ENCODE results near the gene APH1A. TPM values are rescaled to one million over a fixed set of nuclear protein-coding genes. Genes with fewer than 3 reads are reported as not detected.
"Not testable (repeated sequence)": the region's sequence is repeated elsewhere in the genome, so short reads cannot be mapped to it uniquely, and the experiment has no call there.

Gene APH1A
- total RNA-seq, 2 donors from 2014 or later = 126 to 131 TPM

GRCh38 chr1:150249936-150250335, 18.9 kb downstream of the APH1A start:
- no peaks in the 10 kb centered on the region for H3K9me3 Mint-ChIP-seq
- no peak overlapping the region for H3K4me3 Mint-ChIP-seq
- Histone ChIP-seq H3K4me1 (ENCODE audit: control insufficient read depth, insufficient read depth, low read length) (no peaks in the 10 kb centered on the region), H3K9me3 (ENCODE audit: control insufficient read depth, low read length) (no peaks in the 10 kb centered on the region), H3K9ac (ENCODE audit: extremely low read depth, low read length, poor library complexity, severe bottlenecking) (no peak overlapping the region), H3K27ac (ENCODE audit: low read depth, low read length) (no peak overlapping the region), H3K36me3 (ENCODE audit: control insufficient read depth, insufficient read depth, low read length) (no peaks in the 10 kb centered on the region), H3K4me3 (ENCODE audit: low read length) (no peak overlapping the region), H3K27me3 (ENCODE audit: control insufficient read depth, insufficient read depth, low read length, poor library complexity, severe bottlenecking) (no peaks in the 10 kb centered on the region)
- H3K27ac Mint-ChIP-seq = no peak overlapping the region
- no peaks in the 10 kb centered on the region for H3K27me3 Mint-ChIP-seq (ENCODE audit: insufficient read depth)
- peaks cover 2% of the 10 kb centered on the region for H3K4me1 Mint-ChIP-seq
- TF ChIP-seq CTCF (conservative IDR thresholded peaks at IDR 0.05) = no peak
- 96% methylated on average over 2 of the region's 2 CpGs; no CpG with 5 or more reads in 1 of the 2 experiments for WGBS, 2 experiments (ENCODE audit: insufficient coverage in 1 of 2, insufficient read length in 1 of 2)
- no peak for DNase-seq
- no peaks in the 10 kb centered on the region for H3K36me3 Mint-ChIP-seq (ENCODE audit: low read depth)

- Histone ChIP-seq H3K27me3 (ENCODE audit: control insufficient read depth, insufficient read depth, low read length, poor library complexity, severe bottlenecking) (no peaks in the 10 kb centered on the region), H3K27ac (ENCODE audit: low read depth, low read length) (no peak overlapping the region), H3K9ac (ENCODE audit: extremely low read depth, low read length, poor library complexity, severe bottlenecking) (no peak overlapping the region), H3K9me3 (ENCODE audit: control insufficient read depth, low read length) (no peaks in the 10 kb centered on the region), H3K4me3 (ENCODE audit: low read length) (no peak overlapping the region), H3K4me1 (ENCODE audit: control insufficient read depth, insufficient read depth, low read length) (no peaks in the 10 kb centered on the region), H3K36me3 (ENCODE audit: control insufficient read depth, insufficient read depth, low read length) (no peaks in the 10 kb centered on the region)
- Mint-ChIP-seq H3K36me3 (ENCODE audit: low read depth) (no peaks in the 10 kb centered on the region), H3K4me1 (no peaks in the 10 kb centered on the region), H3K9me3 (no peaks in the 10 kb centered on the region), H3K27ac (no peak overlapping the region), H3K27me3 (ENCODE audit: insufficient read depth) (peaks cover 4% of the 10 kb centered on the region), H3K4me3 (no peak overlapping the region)
- WGBS, 2 experiments (ENCODE audit: insufficient coverage in 1 of 2, insufficient read length in 1 of 2) = 95 to 100% methylated on average over 2 to 3 of the region's 3 CpGs
- peak; percentile 17 for DNase-seq
- no peak for TF ChIP-seq CTCF (conservative IDR thresholded peaks at IDR 0.05)
These were observed 25.8 kb downstream of the APH1A start for GRCh38 chr1:150243003-150243402.

GRCh38 chr1:150237746-150238145, 31.1 kb downstream of the APH1A start:
- no peak overlapping the region for H3K27ac Mint-ChIP-seq
- Histone ChIP-seq H3K27me3 (ENCODE audit: control insufficient read depth, insufficient read depth, low read length, poor library complexity, severe bottlenecking) (no peaks in the 10 kb centered on the region), H3K9ac (ENCODE audit: extremely low read depth, low read length, poor library complexity, severe bottlenecking) (no peak overlapping the region), H3K36me3 (ENCODE audit: control insufficient read depth, insufficient read depth, low read length) (no peaks in the 10 kb centered on the region), H3K4me3 (ENCODE audit: low read length) (no peak overlapping the region), H3K4me1 (ENCODE audit: control insufficient read depth, insufficient read depth, low read length) (no peaks in the 10 kb centered on the region), H3K27ac (ENCODE audit: low read depth, low read length) (no peak overlapping the region), H3K9me3 (ENCODE audit: control insufficient read depth, low read length) (no peaks in the 10 kb centered on the region)
- peaks cover 15% of the 10 kb centered on the region for H3K4me1 Mint-ChIP-seq
- 93 to 94% methylated on average over 16 to 20 of the region's 21 CpGs for WGBS, 2 experiments (ENCODE audit: insufficient coverage in 1 of 2, insufficient read length in 1 of 2)
- H3K27me3 Mint-ChIP-seq (ENCODE audit: insufficient read depth) = peaks cover 4% of the 10 kb centered on the region
- no peaks in the 10 kb centered on the region for H3K9me3 Mint-ChIP-seq
- TF ChIP-seq CTCF (conservative IDR thresholded peaks at IDR 0.05) = no peak
- peak; percentile 38 for DNase-seq
- no peaks in the 10 kb centered on the region for H3K36me3 Mint-ChIP-seq (ENCODE audit: low read depth)
- H3K4me3 Mint-ChIP-seq = no peak overlapping the region

- WGBS, 2 experiments (ENCODE audit: insufficient coverage in 1 of 2, insufficient read length in 1 of 2) = 94 to 97% methylated on average over 13 of the region's 13 CpGs
- H3K36me3 ChIP-seq (ENCODE audit: control insufficient read depth, insufficient read depth, low read length); H3K27ac Mint-ChIP-seq; H3K4me3 Mint-ChIP-seq; H3K27me3 ChIP-seq (ENCODE audit: control insufficient read depth, insufficient read depth, low read length, poor library complexity, severe bottlenecking); H3K9me3 Mint-ChIP-seq; H3K27ac ChIP-seq (ENCODE audit: low read depth, low read length); H3K27me3 Mint-ChIP-seq (ENCODE audit: insufficient read depth); H3K9ac ChIP-seq (ENCODE audit: extremely low read depth, low read length, poor library complexity, severe bottlenecking); H3K36me3 Mint-ChIP-seq (ENCODE audit: low read depth); H3K4me1 ChIP-seq (ENCODE audit: control insufficient read depth, insufficient read depth, low read length); H3K9me3 ChIP-seq (ENCODE audit: control insufficient read depth, low read length): not testable (repeated sequence)
- peaks cover 15% of the 10 kb centered on the region for H3K4me1 Mint-ChIP-seq
- DNase-seq = peak; percentile 35
- peak overlapping the region; percentile 89 for H3K4me3 ChIP-seq (ENCODE audit: low read length)
These were observed 31.6 kb downstream of the APH1A start for GRCh38 chr1:150237176-150237575.

All from endodermal cell (in vitro differentiated cells).